HepG2 (cell line): ENCODE measurements around the gene PTGIS. TPM values are rescaled to one million over a fixed set of nuclear protein-coding genes. Genes with fewer than 3 reads are reported as not detected.

Experiments used
- ATAC-seq: fragments of 200-7000 bp; cut with Tn5 transposase; 3 replicates; pipeline ENCODE4 v1.9.1; 2020; ENCODE audit warnings: mild to moderate bottlenecking, moderate library complexity
- BruUV-seq: library from RNA; stranded (reverse); fragments of 400-500 nt; replicated peaks from 2 replicates; lab custom pipeline; 2021; lab: Mats Ljungman, UMichigan
- CTCF ChIA-PET: fragments of 300-600 bp; formaldehyde crosslinking; extraction: SDS; loops from one replicate; lab custom pipeline; 2021; ENCODE audit warnings: low total read pairs, inconsistent platforms, low intra/inter-chr PET ratio; lab: Yijun Ruan, JAX
- POLR2A ChIA-PET: fragments of 350-600 bp; sonication (Branson Sonifier 250); formaldehyde crosslinking; loops from one replicate; lab custom pipeline; 2020; ENCODE audit warnings: antibody characterized with exemption, inconsistent platforms; lab: Yijun Ruan, JAX
- DNase-seq: peaks from one replicate; pipeline ENCODE4 v3.0.0-alpha.2; 2015; ENCODE audit warnings: low spot score
- FAIRE-seq: peaks from 3 replicates; lab custom pipeline; 2011; peaks lifted over from hg19 to GRCh38; lab: Jason Lieb, UNC
- H2AFZ ChIP-seq: one replicate; pipeline ENCODE4 v1.6.1; 2011; ENCODE audit warnings: low read length, inconsistent platforms
- H3K27ac ChIP-seq: fragments of 300-600 bp; 3 replicates; pipeline ENCODE4 v1.8.0; 2011; ENCODE audit warnings: mixed run types, mild to moderate bottlenecking, mixed read lengths, low read length, inconsistent platforms; ENCODE audit not compliant: insufficient read depth; ENCODE audit errors: extremely low read length
- H3K27me3 ChIP-seq, 2 experiments: fragments of 200-600 bp in 1 of 2; 2 replicates in 1 of 2; 3 replicates in 1 of 2; pipeline versions ENCODE4 v1.6.0 to v1.8.0; 2011; ENCODE audit warnings: low read length in 2 of 2, mild to moderate bottlenecking in 2 of 2, moderate library complexity in 2 of 2, inconsistent platforms in 1 of 2; ENCODE audit not compliant: insufficient read depth in 2 of 2, control insufficient read depth in 1 of 2
- H3K36me3 ChIP-seq, 2 experiments: fragments of 200-600 bp in 1 of 2; replicated peaks in 1 of 2; 2 replicates in 1 of 2; 3 replicates in 1 of 2; pipeline versions ENCODE4 v1.5.1 to v1.8.0; 2011; ENCODE audit warnings: low read length in 2 of 2, inconsistent platforms in 1 of 2; ENCODE audit not compliant: insufficient read depth in 2 of 2, control insufficient read depth in 1 of 2
- H3K4me1 ChIP-seq: 2 replicates; pipeline ENCODE4 v1.5.1; 2012; ENCODE audit warnings: low read length, inconsistent platforms; ENCODE audit not compliant: insufficient read depth
- H3K4me2 ChIP-seq: 2 replicates; pipeline ENCODE4 v1.6.0; 2011; ENCODE audit warnings: low read depth, low read length, inconsistent platforms
- H3K4me3 ChIP-seq, 3 experiments: fragments of 200-600 bp in 1 of 3; sonication (generic), shearing (Covaris generic) in 1 of 3; replicated peaks in 1 of 3; 2 replicates each; pipeline ENCODE4 v1.5.1; 2011 to 2016; ENCODE audit warnings: low read length in 3 of 3, inconsistent platforms in 2 of 3, low read depth in 2 of 3, mild to moderate bottlenecking in 2 of 3, control low read depth in 1 of 3, mixed read lengths in 1 of 3; ENCODE audit not compliant: insufficient read depth in 1 of 3
- H3K79me2 ChIP-seq: one replicate; pipeline ENCODE4 v1.6.1; 2011; ENCODE audit warnings: low read length, inconsistent platforms; ENCODE audit not compliant: insufficient read depth
- H3K9ac ChIP-seq: 2 replicates; pipeline ENCODE4 v1.6.0; 2011; ENCODE audit warnings: mild to moderate bottlenecking, low read depth, low read length, inconsistent platforms; ENCODE audit not compliant: insufficient read depth
- H3K9me3 ChIP-seq: 2 replicates; pipeline ENCODE4 v1.5.1; 2012; ENCODE audit warnings: mild to moderate bottlenecking, low read length
- H4K20me1 ChIP-seq: 2 replicates; pipeline ENCODE4 v1.6.0; 2011; ENCODE audit warnings: inconsistent platforms, mild to moderate bottlenecking, low read length, moderate library complexity; ENCODE audit not compliant: insufficient read depth
- ISL2 ChIP-seq: sonication (generic); formaldehyde crosslinking; IDR thresholded peaks from 2 replicates; pipeline ENCODE4 v1.5.0; 2020; ENCODE audit warnings: missing genetic modification reagents
- MIXL1 ChIP-seq: IDR thresholded peaks from 2 replicates; pipeline ENCODE4 v1.6.1; 2016
- NCOA2 ChIP-seq: sonication (generic); formaldehyde crosslinking; IDR thresholded peaks from 2 replicates; pipeline ENCODE4 v1.8.0; 2022; ENCODE audit warnings: inconsistent platforms
- SNRNP70 ChIP-seq: fragments of 200-400 bp; formaldehyde crosslinking; IDR thresholded peaks from 2 replicates; pipeline ENCODE4 v1.6.1; 2017; ENCODE audit warnings: mild to moderate bottlenecking, low read depth, low read length, moderate library complexity
- TBL1XR1 ChIP-seq: fragments of 150-350 bp; IDR thresholded peaks from 2 replicates; pipeline ENCODE4 v1.6.1; 2014; ENCODE audit warnings: borderline replicate concordance, low read length; ENCODE audit not compliant: partially characterized antibody
- ZBTB49 ChIP-seq: sonication (generic); formaldehyde crosslinking; IDR thresholded peaks from 2 replicates; pipeline ENCODE4 v1.4.0; 2020; ENCODE audit warnings: missing genetic modification reagents, borderline replicate concordance
- ZNF30 ChIP-seq: sonication (generic); formaldehyde crosslinking; IDR thresholded peaks from 2 replicates; pipeline ENCODE4 v1.5.0; 2020; ENCODE audit warnings: mild to moderate bottlenecking, missing genetic modification reagents
- ZNF747 ChIP-seq: sonication (generic); formaldehyde crosslinking; IDR thresholded peaks from 2 replicates; pipeline ENCODE4 v1.8.1; 2023; ENCODE audit warnings: missing genetic modification reagents, mild to moderate bottlenecking, borderline replicate concordance
- ZSCAN31 ChIP-seq: sonication (generic); formaldehyde crosslinking; IDR thresholded peaks from 2 replicates; pipeline ENCODE4 v1.5.0; 2020; ENCODE audit warnings: low read depth, mild to moderate bottlenecking, missing genetic modification reagents
- WGBS: methylation state at CpG from one replicate; pipeline ENCODE4 v1.1.6; 2017; ENCODE audit warnings: low lambda C conversion rate; 5-methylcytosine and 5-hydroxymethylcytosine counted together
- in situ Hi-C: cut with HindIII; loops from 2 replicates; pipeline ENCODE4 v1.10.0; 2017; ENCODE audit warnings: low pct_unique_long_range_greater_than_20kb; ENCODE audit not compliant: extremely low pct_ligation_motif_present
- intact Hi-C: fragments of 100-400 bp; cut with micrococcal nuclease; formaldehyde crosslinking; loops from one replicate; pipeline ENCODE4 v1.10.0; 2022; ENCODE audit not compliant: unreplicated experiment
- polyA plus RNA-seq, 8 experiments: library from polyadenylated mRNA; depleted of rRNA in 3 of 8; stranded (reverse) in 7 of 8; unstranded in 1 of 8; fragments of >200 nt; fragmentation: Illumina TruSeq in 4 of 8; extraction: Trizol in 4 of 8; gene quantifications; 2 replicates each; pipeline versions ENCODE4 v1.2.1 to v1.2.3, GENCODE V29; 2011 to 2016; ENCODE audit warnings: low read depth in 4 of 8, missing spikeins in 1 of 8, mixed read lengths in 1 of 8; ENCODE audit not compliant: insufficient read depth in 1 of 8
- total RNA-seq, 5 experiments: library from RNA; depleted of rRNA; stranded (reverse); fragments of >200 nt; fragmentation: Illumina TruSeq; extraction: Trizol; gene quantifications; 2 replicates each; pipeline ENCODE4 v1.2.3, GENCODE V29; 2016; ENCODE audit warnings: low read depth in 1 of 5
- TF ChIP-seq, protein P1 (sequence below): sonication (generic); formaldehyde crosslinking; IDR thresholded peaks from 2 replicates; pipeline ENCODE4 v1.8.0; 2022; ENCODE audit warnings: mild to moderate bottlenecking, missing genetic modification reagents, moderate library complexity
- TF ChIP-seq, protein P2 (sequence below): IDR thresholded peaks from 2 replicates; pipeline ENCODE4 v1.6.1; 2016; ENCODE audit warnings: missing biosample characterization, missing genetic modification reagents, low read depth
- TF ChIP-seq, protein P3 (sequence below): sonication (generic); formaldehyde crosslinking; IDR thresholded peaks from 2 replicates; pipeline ENCODE4 v1.5.1; 2020; ENCODE audit warnings: mild to moderate bottlenecking, missing genetic modification reagents, moderate library complexity
- TF ChIP-seq, protein P4 (sequence below): fragments of 450-650 bp; IDR thresholded peaks from 2 replicates; pipeline ENCODE4 v1.6.1; 2016

PTGIS gene
- total and polyA plus RNA-seq, 2 of the 13 experiments (the other 11 are each of a cell fraction or from before 2014, with no cell fraction given) = not detected

DNA sequence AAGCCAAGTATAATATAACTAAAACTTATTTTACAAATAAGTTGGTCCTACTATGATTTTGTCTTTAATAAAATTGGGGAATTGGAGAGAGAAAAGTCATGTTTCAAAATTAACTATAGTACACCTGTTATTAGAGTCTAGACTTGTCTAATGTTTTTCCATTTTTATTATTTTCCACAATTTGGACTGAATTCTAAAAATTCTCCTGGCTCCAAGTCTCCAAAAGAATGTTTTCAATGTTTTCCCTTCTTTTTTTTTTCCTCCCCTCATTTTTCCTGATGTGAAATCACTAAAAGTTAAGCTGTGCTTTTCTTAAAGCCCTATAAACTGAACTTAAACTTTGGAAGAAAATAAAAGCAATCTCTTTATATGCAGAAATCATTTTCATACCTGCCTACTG lies 11.3 kb downstream of the PTGIS start (continued):
- TF ChIP-seq ZBTB49 (CRISPR knock-in tag) (no peak), ZSCAN31 (CRISPR knock-in tag) (no peak)

GRCh38 chr20:49549801-49550551 lies 18.0 kb downstream of the PTGIS start:
- in situ Hi-C loops (no loop called here), intact Hi-C loops (no loop called here)
- BruUV-seq = no TSS peak
- H3K27ac ChIP-seq = no peak overlapping the region
- H3K9ac ChIP-seq = no peak overlapping the region
- H3K9me3 ChIP-seq = peaks cover 12% of the 10 kb centered on the region
- no peak overlapping the region for H3K4me2 ChIP-seq
- no peaks in the 10 kb centered on the region for H3K79me2 ChIP-seq
- peaks cover 14% of the 10 kb centered on the region for H3K4me1 ChIP-seq
- ChIA-PET CTCF (no interaction called here), POLR2A (no interaction called here)
- no peaks in the 10 kb centered on the region for H3K36me3 ChIP-seq
- ATAC-seq = no peak
- 32% methylated on average over 8 of the region's 8 CpGs for WGBS
- H2AFZ ChIP-seq = no peak overlapping the region
- DNase-seq = no peak
- H3K4me3 ChIP-seq = no peak overlapping the region
- H4K20me1 ChIP-seq = no peaks in the 10 kb centered on the region
- no peak for FAIRE-seq
- H3K27me3 ChIP-seq = 0 out of 5 replicates have a peak, but pooled peaks cover 0 to 4% of the 10 kb centered on the region in 2 experiments
- TF ChIP-seq, protein P1, sequence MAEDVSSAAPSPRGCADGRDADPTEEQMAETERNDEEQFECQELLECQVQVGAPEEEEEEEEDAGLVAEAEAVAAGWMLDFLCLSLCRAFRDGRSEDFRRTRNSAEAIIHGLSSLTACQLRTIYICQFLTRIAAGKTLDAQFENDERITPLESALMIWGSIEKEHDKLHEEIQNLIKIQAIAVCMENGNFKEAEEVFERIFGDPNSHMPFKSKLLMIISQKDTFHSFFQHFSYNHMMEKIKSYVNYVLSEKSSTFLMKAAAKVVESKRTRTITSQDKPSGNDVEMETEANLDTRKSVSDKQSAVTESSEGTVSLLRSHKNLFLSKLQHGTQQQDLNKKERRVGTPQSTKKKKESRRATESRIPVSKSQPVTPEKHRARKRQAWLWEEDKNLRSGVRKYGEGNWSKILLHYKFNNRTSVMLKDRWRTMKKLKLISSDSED = no peak
- TF ChIP-seq NCOA2 (no peak), MIXL1 (CRISPR knock-in tag) (no peak), SNRNP70 (no peak), ZNF747 (CRISPR knock-in tag) (no peak), ISL2 (no peak), ZNF30 (no peak), TBL1XR1 (no peak)
- TF ChIP-seq, protein P2, sequence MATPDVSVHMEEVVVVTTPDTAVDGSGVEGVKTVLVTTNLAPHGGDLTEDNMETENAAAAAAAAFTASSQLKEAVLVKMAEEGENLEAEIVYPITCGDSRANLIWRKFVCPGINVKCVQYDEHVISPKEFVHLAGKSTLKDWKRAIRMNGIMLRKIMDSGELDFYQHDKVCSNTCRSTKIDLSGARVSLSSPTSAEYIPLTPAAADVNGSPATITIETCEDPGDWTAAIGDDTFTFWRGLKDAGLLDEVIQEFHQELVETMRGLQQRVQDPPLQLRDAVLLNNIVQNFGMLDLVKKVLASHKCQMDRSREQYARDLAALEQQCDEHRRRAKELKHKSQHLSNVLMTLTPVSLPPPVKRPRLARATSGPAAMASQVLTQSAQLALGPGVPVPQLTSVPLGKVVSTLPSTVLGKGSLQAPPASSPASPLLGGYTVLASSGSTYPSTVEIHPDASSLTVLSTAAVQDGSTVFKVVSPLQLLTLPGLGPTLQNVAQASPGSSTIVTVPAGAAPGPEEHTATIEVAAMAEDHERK = no peak
- TF ChIP-seq, protein P3, sequence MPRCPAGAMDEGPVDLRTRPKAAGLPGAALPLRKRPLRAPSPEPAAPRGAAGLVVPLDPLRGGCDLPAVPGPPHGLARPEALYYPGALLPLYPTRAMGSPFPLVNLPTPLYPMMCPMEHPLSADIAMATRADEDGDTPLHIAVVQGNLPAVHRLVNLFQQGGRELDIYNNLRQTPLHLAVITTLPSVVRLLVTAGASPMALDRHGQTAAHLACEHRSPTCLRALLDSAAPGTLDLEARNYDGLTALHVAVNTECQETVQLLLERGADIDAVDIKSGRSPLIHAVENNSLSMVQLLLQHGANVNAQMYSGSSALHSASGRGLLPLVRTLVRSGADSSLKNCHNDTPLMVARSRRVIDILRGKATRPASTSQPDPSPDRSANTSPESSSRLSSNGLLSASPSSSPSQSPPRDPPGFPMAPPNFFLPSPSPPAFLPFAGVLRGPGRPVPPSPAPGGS (CRISPR knock-in tag) = no peak
- TF ChIP-seq, protein P4, sequence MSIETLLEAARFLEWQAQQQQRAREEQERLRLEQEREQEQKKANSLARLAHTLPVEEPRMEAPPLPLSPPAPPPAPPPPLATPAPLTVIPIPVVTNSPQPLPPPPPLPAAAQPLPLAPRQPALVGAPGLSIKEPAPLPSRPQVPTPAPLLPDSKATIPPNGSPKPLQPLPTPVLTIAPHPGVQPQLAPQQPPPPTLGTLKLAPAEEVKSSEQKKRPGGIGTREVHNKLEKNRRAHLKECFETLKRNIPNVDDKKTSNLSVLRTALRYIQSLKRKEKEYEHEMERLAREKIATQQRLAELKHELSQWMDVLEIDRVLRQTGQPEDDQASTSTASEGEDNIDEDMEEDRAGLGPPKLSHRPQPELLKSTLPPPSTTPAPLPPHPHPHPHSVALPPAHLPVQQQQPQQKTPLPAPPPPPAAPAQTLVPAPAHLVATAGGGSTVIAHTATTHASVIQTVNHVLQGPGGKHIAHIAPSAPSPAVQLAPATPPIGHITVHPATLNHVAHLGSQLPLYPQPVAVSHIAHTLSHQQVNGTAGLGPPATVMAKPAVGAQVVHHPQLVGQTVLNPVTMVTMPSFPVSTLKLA = no peak
